K562 (cell line): ENCODE results near the gene DLGAP1.

Experiments used
- CTCF ChIP-seq, 3 experiments: IDR thresholded peaks in 2 of 3; conservative IDR thresholded peaks in 1 of 3; 2 replicates each; pipeline ENCODE4 v1.5.1; 2011 to 2012; ENCODE audit warnings: low read length in 3 of 3, mild to moderate bottlenecking in 3 of 3, control low read depth in 2 of 3, improper control_type of control experiment in 1 of 3, inconsistent platforms in 1 of 3, low read depth in 1 of 3, mixed read lengths in 1 of 3, moderate library complexity in 1 of 3; ENCODE audit not compliant: insufficient read depth in 2 of 3
- FOXJ3 ChIP-seq: sonication (generic); formaldehyde crosslinking; IDR thresholded peaks from 2 replicates; pipeline ENCODE4 v1.4.0; 2020; ENCODE audit warnings: mild to moderate bottlenecking, missing genetic modification reagents
- HIVEP1 ChIP-seq: fragments of 250-450 bp; sonication (Bioruptor Pico); IDR thresholded peaks from 2 replicates; pipeline ENCODE4 v1.4.0; 2020; ENCODE audit warnings: mild to moderate bottlenecking
- IRF2 ChIP-seq: sonication (generic); formaldehyde crosslinking; IDR thresholded peaks from 2 replicates; pipeline ENCODE4 v1.8.1; 2022; ENCODE audit warnings: mild to moderate bottlenecking, missing genetic modification reagents
- MEIS2 ChIP-seq: fragments of 450-650 bp; IDR thresholded peaks from 2 replicates; pipeline ENCODE4 v1.6.1; 2014; ENCODE audit warnings: mild to moderate bottlenecking; ENCODE audit not compliant: partially characterized antibody
- ZBTB33 ChIP-seq: sonication (generic); formaldehyde crosslinking; IDR thresholded peaks from 2 replicates; pipeline ENCODE4 v1.8.1; 2023; ENCODE audit warnings: mild to moderate bottlenecking, missing genetic modification reagents
- TF ChIP-seq, protein P1 (sequence below): fragments of 450-650 bp; IDR thresholded peaks from 2 replicates; pipeline ENCODE4 v1.6.1; 2017; ENCODE audit warnings: antibody characterized with exemption

- TF ChIP-seq IRF2 (CRISPR knock-in tag) (no peak), FOXJ3 (no peak), ZBTB33 (CRISPR knock-in tag) (no peak), MEIS2 (no peak), HIVEP1 (CRISPR knock-in tag) (no peak), CTCF (IDR thresholded peaks at IDR 0.05 in 2 of 3, conservative IDR thresholded peaks at IDR 0.05 in 1 of 3; ENCODE audit: insufficient read depth in 2 of 3, low read depth in 1 of 3, low read length in 3 of 3) (no peak)
- TF ChIP-seq, protein P1, sequence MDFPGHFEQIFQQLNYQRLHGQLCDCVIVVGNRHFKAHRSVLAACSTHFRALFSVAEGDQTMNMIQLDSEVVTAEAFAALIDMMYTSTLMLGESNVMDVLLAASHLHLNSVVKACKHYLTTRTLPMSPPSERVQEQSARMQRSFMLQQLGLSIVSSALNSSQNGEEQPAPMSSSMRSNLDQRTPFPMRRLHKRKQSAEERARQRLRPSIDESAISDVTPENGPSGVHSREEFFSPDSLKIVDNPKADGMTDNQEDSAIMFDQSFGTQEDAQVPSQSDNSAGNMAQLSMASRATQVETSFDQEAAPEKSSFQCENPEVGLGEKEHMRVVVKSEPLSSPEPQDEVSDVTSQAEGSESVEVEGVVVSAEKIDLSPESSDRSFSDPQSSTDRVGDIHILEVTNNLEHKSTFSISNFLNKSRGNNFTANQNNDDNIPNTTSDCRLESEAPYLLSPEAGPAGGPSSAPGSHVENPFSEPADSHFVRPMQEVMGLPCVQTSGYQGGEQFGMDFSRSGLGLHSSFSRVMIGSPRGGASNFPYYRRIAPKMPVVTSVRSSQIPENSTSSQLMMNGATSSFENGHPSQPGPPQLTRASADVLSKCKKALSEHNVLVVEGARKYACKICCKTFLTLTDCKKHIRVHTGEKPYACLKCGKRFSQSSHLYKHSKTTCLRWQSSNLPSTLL = no peak
Measured at GRCh38 chr18:3466872-3467271, 988.2 kb downstream of the DLGAP1 start.
